ENCODE results near the gene CEP85L. TPM values are rescaled to one million over a fixed set of nuclear protein-coding genes. Genes with fewer than 3 reads are reported as not detected.

Gene CEP85L
- total and polyA plus RNA-seq, 2 of the 13 experiments (the other 11 are each of a cell fraction or from before 2014, with no cell fraction given) = 0.44 to 1.7 TPM

GRCh38 chr6:118591897-118592296 is 59.5 kb downstream of the CEP85L start:
- Histone ChIP-seq H4K20me1 (ENCODE audit: insufficient read depth, low read length) (no peaks in the 10 kb centered on the region; the same call in 1 of the 2 replicates), H3K4me2 (ENCODE audit: low read depth, low read length) (no peak overlapping the region), H3K36me3 (replicated peaks in 1 of 2; ENCODE audit: control insufficient read depth in 1 of 2, insufficient read depth in 2 of 2, low read length in 2 of 2) (no peaks in the 10 kb centered on the region), H3K4me3 (replicated peaks in 1 of 3; ENCODE audit: insufficient read depth in 1 of 3, low read depth in 2 of 3, low read length in 3 of 3) (no peak overlapping the region), H3K79me2 (ENCODE audit: insufficient read depth, low read length) (no peaks in the 10 kb centered on the region), H3K9me3 (ENCODE audit: low read length) (no peaks in the 10 kb centered on the region), H2AFZ (ENCODE audit: low read length) (no peak overlapping the region), H3K27ac (ENCODE audit: extremely low read length, insufficient read depth, low read length) (no peak overlapping the region), H3K27me3 (ENCODE audit: control insufficient read depth in 1 of 2, insufficient read depth in 2 of 2, low read length in 2 of 2) (no peaks in the 10 kb centered on the region), H3K9ac (ENCODE audit: insufficient read depth, low read depth, low read length) (no peak overlapping the region), H3K4me1 (ENCODE audit: insufficient read depth, low read length) (no peaks in the 10 kb centered on the region)
- DNase-seq (ENCODE audit: low spot score) (no peak), ATAC-seq (no peak), FAIRE-seq (no peak)
- intact Hi-C loops (cut with micrococcal nuclease; ENCODE audit: unreplicated experiment) (no loop called here), in situ Hi-C loops (cut with HindIII; ENCODE audit: extremely low pct_ligation_motif_present, low pct_unique_long_range_greater_than_20kb) (loop anchor here (25.0 kb wide), 2 partner anchors 605 to 755 kb away; no protein-coding TSS in a partner anchor)
- WGBS (ENCODE audit: low lambda C conversion rate) = 3% methylated on average over 3 of the region's 3 CpGs
- ChIA-PET POLR2A (no interaction called here), CTCF (ENCODE audit: low intra/inter-chr PET ratio, low total read pairs) (no interaction called here)
- no TSS peak for BruUV-seq (replicated peaks)
- TF ChIP-seq KDM3A (CRISPR knock-in tag; IDR thresholded peaks at IDR 0.05; ENCODE audit: low read depth) = no peak
- TF ChIP-seq MTF2 (CRISPR knock-in tag; IDR thresholded peaks at IDR 0.05; ENCODE audit: borderline replicate concordance) = no peak
- no peak for TF ChIP-seq ZZZ3 (CRISPR knock-in tag; IDR thresholded peaks at IDR 0.05; ENCODE audit: borderline replicate concordance)
- TF ChIP-seq HDAC6 (IDR thresholded peaks at IDR 0.05; ENCODE audit: low read depth, low read length) = no peak
- no peak for TF ChIP-seq ZNF513 (CRISPR knock-in tag; conservative IDR thresholded peaks at IDR 0.05)
- TF ChIP-seq MAZ (IDR thresholded peaks at IDR 0.05; ENCODE audit: borderline replicate concordance, low read depth, low read length) = no peak
- no peak for TF ChIP-seq MAZ (CRISPR knock-in tag; IDR thresholded peaks at IDR 0.05; ENCODE audit: low read depth)
- no peak for TF ChIP-seq FOSL1 (CRISPR knock-in tag; IDR thresholded peaks at IDR 0.05; ENCODE audit: borderline replicate concordance)
- TF ChIP-seq ZNF639 (CRISPR knock-in tag; conservative IDR thresholded peaks at IDR 0.05) = no peak
- no peak for TF ChIP-seq TFDP1 (CRISPR knock-in tag; IDR thresholded peaks at IDR 0.05; ENCODE audit: borderline replicate concordance)
- TF ChIP-seq ZFP36L2 (CRISPR knock-in tag; IDR thresholded peaks at IDR 0.05) = no peak

All from HepG2 (cell line).